PC-9 (cell line): Measurements from ENCODE around the gene UBAP1.

Source experiments
- EZH2 ChIP-seq: fragments of 200-600 bp; sonication (generic); IDR thresholded peaks from 2 replicates; pipeline ENCODE4 v1.8.0; 2017; ENCODE audit warnings: antibody characterized with exemption, low read depth
- TF ChIP-seq, protein P1 (sequence below): fragments of 200-600 bp; sonication (generic); conservative IDR thresholded peaks from 2 replicates; pipeline ENCODE4 v1.6.1; 2017; ENCODE audit warnings: mixed run types, antibody characterized with exemption, mild to moderate bottlenecking, moderate library complexity

DNA sequence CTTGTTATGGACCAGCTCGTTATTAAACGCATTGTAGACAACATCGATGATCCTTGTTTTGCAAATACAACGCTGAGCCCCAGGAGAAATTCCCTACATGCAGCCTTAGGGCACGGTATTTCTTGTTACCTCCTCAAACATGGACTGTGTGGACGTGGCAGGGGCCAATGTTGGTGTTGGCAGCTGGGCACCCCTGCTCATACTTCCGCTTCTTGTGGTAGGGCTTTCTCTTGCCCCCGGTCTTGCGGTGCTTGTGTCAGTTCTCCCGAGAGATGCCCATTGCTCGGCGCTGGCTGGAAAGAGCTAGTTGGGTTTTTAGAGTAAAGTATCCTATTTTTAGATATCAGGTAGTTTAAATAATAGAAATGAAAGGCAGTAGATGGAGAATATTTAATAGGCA lies 45.5 kb downstream of the UBAP1 start:
- TF ChIP-seq, protein P1, sequence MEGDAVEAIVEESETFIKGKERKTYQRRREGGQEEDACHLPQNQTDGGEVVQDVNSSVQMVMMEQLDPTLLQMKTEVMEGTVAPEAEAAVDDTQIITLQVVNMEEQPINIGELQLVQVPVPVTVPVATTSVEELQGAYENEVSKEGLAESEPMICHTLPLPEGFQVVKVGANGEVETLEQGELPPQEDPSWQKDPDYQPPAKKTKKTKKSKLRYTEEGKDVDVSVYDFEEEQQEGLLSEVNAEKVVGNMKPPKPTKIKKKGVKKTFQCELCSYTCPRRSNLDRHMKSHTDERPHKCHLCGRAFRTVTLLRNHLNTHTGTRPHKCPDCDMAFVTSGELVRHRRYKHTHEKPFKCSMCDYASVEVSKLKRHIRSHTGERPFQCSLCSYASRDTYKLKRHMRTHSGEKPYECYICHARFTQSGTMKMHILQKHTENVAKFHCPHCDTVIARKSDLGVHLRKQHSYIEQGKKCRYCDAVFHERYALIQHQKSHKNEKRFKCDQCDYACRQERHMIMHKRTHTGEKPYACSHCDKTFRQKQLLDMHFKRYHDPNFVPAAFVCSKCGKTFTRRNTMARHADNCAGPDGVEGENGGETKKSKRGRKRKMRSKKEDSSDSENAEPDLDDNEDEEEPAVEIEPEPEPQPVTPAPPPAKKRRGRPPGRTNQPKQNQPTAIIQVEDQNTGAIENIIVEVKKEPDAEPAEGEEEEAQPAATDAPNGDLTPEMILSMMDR = no peak
- no peak for TF ChIP-seq EZH2
